OCI-LY7 (cell line): ENCODE results near the gene MEOX2.

ENCODE experiments used
- CTCF ChIP-seq: fragments of 200-600 bp; sonication (generic); conservative IDR thresholded peaks from 2 replicates; pipeline ENCODE4 v1.5.1; 2014; ENCODE audit warnings: mild to moderate bottlenecking, antibody characterized with exemption, low read length, moderate library complexity, mixed read lengths
- EZH2phosphoT487 ChIP-seq: fragments of 200-600 bp; sonication (generic); IDR thresholded peaks from 2 replicates; pipeline ENCODE4 v1.6.1; 2018; ENCODE audit warnings: low read depth, borderline replicate concordance, mild to moderate bottlenecking, mixed run types, antibody characterized with exemption, low read length, moderate library complexity, mixed read lengths

- no peak for TF ChIP-seq CTCF
- TF ChIP-seq EZH2phosphoT487 = no peak
Observed at GRCh38 chr7:15688911-15689310, 2.4 kb upstream of the MEOX2 start.
